Hippocampal formation (tissue), 2 donors: ENCODE measurements around the gene BPIFB3.

Source experiments
- DNase-seq, 2 donors: peaks; one replicate each; lab custom pipeline; 2025; lab: John Stamatoyannopoulos, UW

The BPIFB3 gene

DNA sequence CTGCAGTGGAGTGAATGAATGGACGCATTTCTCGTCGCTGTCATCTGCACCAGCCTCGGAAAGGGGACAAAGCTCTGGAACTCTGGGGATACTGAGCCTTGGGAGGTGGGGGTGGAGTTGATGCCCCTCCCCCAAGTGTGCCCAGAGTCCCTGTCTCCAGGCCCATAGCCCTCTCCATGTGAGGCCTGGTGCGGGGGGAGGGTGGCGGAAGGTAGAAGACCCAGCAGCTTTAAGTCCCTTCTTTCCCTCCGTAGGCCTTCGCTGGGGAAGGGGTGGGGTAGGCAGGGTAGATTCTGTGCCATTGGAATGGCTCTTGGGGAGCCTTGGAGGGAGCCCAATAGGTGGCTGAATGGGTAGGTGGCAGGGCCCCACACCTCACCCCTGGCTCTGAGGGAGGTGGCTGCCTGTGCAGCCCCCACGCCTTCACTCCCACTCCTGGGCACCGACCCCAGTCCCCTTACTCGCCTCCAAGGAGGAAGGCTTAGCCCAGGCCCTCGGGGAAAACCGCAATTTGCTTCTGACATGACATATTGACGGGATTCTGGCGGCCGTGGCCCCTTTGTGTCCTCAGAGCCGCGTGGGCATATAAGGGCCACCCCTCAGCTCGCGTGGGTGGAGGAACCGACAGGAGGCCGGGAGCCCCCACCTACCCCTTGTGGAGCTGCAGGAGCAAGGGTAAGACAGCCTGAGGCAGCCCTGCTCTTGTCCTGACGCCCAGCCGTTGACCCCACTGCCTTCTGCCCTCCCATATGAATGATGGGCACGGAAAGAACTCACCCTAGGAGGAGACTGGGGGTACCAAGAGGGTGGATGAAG, at the start of gene BPIFB3:
BPIFB3 (plus strand) TSS at position 613 of the 816 bp plus-strand sequence. CDS start 1,533 bp downstream, outside the sequence.
- DNase-seq, result no peak

DNA sequence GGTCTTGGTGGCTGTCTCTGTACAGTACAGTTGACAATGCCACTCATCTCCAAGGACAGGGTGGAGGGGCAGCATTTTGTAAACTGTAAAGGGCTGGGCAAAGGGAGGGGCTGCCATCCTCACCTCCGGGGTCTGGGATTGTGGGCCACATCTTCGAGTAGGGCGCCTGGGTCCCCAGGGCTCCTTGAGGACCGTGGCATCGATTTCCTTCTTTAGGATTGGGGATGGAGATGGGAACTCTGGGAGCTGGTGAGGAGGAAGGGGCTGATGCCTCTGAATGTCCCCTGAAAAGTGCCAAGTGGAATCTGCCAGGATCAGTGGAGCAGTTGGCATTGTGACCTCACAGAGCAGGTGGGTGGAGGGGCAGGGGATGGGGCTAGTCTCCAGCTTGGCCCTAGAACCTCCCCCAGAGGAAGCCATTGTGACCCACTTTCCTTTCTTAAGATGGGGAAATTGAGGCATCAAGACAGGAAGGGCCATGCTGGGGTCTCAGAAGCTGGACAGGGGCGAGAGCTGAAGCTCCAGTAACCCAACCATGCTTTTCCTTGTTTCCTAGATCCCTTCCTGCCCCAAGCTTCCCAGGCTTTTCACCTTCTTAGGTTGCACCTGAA, 49.5 kb upstream of the BPIFB3 start, which contains the start of gene SUN5:
SUN5 (minus strand) TSS at position 293 of the 611 bp plus-strand sequence; CDS start at position 200, 93 bp downstream.
- no peak for DNase-seq

GRCh38 chr20:33005132-33005566, 48.6 kb upstream of the BPIFB3 start:
- no peak for DNase-seq

DNA sequence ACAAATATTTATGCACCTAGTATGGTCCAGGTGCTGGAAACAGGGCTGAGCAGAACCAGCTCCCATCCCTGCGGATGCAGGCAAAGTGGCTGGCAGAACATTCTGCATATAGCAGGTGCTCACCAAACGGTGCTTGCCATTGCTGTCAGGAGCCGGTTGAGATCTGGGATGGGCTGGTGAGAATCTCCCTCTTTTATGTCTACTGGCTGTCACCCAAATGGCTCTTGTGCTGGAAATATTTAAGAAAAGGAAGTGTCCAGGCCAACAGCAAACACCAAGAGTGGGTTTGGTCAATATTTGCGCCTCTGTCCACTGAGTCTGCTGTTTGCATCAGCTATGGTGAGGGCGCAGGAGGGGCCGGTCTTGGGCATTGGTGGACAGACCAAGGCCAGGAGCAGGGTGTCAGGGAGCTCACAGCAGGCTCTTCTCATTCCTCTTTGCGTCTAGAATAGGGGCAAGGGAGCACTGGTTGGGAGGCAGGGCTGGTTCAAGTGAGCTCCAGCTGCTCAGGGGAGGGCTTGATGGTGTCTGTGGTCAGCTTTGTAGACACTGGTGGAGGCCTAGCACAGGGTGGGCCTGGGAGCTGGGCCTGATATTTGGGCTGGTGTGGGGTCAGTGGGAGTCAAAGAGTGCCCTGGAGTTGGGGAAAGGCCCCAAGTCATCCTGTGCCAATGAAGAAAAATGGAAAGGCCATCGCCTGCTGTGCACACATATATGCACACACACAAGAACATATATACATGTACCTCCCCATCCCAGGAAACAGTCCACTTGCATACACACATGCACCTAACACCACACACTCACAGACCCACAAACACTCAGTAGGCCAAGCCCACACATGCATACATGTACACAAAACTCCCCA, 47.6 kb upstream of the BPIFB3 start:
- DNase-seq, result no peak

GRCh38 chr20:33006776-33007375, 46.8 kb upstream of the BPIFB3 start:
- no peak for DNase-seq

DNA sequence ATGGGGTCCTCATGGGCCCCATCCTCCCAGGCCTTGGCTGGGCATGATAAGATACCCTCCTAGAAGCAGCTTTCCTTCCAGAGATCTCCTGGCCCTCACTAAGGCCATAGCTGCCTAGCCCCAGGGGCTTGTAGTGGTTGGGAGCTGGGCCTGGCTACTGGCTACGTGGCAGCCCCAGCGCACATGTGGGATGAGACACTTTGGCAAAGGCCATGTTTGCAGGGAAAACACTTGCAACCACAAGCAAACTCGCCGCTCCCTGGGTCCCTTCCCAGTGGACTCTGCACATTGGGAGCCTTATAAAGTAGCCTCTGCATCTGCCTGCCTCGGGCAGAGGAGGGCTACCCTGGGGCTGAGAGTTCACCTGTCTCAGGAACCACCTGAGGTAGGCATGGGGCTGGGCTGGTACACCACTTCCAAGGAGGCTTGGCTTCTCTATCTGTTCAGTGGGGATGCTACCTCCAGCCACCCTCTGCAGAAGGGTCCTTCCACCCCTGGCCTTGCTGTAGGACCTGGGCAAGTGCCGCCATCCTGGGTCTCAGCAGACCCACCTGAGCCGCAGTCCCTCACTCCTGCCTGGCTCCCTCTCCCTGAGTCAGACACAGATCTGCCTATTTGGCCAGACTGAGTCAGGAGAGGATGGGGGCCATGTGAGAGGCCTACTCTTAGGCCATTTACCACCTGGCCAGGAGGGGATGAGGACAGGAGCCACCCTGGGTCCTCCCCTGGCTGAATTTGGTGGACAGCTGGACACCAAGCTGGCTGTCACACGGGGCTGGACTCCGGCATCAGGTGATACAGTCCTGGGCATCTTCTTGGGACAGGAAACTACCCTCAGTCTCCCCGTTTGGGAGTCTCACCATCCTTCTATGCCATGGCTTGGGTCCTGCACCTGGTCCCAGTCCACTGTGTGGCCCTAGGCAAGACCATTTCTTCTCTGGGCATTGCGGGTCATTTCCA, 46.0 kb upstream of the BPIFB3 start, which contains the start of gene BPIFB2:
BPIFB2 (plus strand) TSS at position 329 of the 960 bp plus-strand sequence. CDS start 871 bp downstream, outside the sequence.
- DNase-seq, result no peak

DNA sequence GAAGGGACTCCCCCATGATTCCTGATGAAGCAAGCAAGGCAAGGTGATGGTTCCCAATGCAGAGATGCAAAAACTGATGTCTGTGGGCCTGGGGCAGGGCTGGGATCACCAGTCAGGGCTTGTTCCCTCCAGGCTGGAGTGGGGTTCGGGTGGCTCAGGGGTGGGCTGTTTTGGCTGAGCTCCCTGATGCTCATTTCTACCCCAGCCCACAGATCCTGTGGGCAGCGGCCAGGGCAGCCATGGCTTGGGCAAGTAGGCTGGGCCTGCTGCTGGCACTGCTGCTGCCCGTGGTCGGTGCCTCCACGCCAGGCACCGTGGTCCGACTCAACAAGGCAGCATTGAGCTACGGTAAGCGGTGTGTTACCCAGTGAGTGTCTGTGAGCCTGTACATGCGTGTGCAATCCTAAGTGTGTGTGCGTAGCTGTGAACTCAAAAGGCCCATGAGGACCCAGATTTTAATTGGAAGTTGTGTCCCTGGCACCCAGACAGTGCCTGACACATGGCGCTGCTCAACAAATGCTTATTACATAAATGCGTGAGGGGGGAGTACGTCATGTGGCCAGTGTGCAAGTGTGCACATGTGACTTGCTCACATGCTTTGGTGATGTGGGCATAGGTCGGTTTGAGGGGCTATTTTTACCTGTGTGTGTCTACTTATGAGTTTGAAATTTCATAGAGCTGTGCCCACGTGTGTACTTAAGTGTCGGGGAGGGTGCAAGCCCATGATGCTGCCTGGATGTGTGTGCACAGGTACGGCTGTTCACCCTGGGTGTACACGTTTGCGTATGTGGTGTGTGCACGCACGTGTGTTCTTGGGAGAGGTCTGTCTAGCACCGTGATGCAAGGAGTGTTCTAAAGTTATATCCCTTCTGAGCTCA, 45.1 kb upstream of the BPIFB3 start:
- DNase-seq, result no peak

- DNase-seq, result no peak
Observed at GRCh38 chr20:33009214-33010132, 44.2 kb upstream of the BPIFB3 start.

DNA sequence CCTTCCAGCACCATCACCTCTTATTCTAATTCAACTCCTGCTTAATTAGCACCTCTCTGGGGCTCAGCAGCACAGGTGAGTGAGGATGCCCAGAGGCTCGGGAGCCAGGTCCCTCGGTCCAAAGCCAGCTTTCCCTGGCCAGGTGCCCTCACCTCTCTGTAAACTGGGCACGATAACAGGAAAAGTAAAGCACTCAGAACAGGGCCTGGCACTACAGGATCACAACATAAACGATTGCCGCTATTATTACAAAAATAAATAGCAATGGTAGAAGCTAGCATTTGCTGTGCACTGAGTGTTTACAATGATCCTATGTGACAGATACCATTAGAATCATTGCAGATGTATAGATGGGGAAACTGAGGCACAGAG, 43.6 kb upstream of the BPIFB3 start:
- DNase-seq, result no peak

DNA sequence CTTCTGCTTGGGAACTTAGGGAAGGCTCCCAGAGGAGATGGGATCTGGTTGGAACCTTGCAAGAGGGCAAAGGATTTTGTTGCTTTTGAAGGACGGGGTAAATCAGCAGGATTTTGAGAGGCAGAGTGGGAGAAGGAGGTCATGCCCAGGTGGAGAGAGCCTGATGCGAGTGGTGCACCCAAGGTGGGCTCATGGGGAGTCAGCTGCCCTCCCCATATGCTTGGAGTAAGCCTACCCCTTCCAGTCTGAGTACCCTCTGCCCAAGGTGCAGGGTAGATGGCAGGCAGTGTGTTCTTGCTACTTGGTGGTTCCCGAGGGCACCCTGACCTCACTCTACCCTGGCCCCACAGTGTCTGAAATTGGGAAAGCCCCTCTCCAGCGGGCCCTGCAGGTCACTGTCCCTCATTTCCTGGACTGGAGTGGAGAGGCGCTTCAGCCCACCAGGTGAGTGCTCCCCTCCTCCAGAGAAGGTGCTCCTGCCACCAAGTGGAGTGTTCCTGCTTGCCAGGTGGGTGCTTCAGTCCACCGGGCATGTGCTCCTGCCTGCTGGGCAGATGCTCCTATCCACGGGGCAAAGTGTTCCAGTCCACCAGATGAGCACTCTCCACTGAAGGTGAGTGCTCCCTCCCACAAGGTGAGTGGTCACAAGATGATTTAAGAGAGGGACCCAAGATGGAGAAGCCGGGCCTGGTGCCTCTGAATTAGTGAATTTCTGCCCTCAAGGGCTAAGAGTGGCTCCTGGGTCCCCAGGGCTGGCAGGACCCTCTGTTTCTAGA, 42.8 kb upstream of the BPIFB3 start:
- no peak for DNase-seq

- no peak for DNase-seq
Observed at GRCh38 chr20:33012327-33013189, 41.1 kb upstream of the BPIFB3 start.

- DNase-seq, result no peak
Observed at GRCh38 chr20:33013701-33014326, 39.9 kb upstream of the BPIFB3 start.

GRCh38 chr20:33014336-33015113, 39.2 kb upstream of the BPIFB3 start:
- no peak for DNase-seq

DNA sequence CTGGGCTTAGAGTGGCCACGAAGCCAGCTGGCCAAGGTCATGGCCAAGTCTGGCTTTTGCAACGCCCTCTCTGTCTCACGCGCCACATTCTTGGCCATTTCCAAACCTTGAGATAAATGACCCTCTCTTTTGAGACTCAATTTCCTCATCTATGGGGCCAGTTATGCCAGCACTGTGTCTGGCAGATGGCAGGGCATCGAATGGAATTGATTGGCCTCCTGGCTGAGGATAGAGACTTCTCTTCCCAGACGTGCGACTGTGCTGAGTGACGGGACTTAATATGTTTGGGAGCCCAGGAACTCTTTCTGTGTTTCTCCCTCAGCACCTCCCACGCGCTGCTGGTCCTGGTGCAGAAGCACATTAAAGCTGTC, 38.6 kb upstream of the BPIFB3 start:
- DNase-seq, result no peak
